ENCODE measurements around the gene SFXN4.
A peak's percentile ranks its signal among the peaks of the same experiment; 100 is the strongest.
"Not testable (repeated sequence)": the region's sequence is repeated elsewhere in the genome, so short reads cannot be mapped to it uniquely, and the experiment has no call there.

Gene SFXN4

GRCh38 chr10:119190353-119190752, 24.8 kb upstream of the SFXN4 start:
- DNase-seq (ENCODE audit: low spot score): no peak

GRCh38 chr10:119189811-119190282, 24.3 kb upstream of the SFXN4 start:
- DNase-seq (ENCODE audit: low spot score): no peak

GRCh38 chr10:119183664-119184412, 18.3 kb upstream of the SFXN4 start:
- DNase-seq (ENCODE audit: low spot score): no peak

GRCh38 chr10:119180850-119181400, 15.4 kb upstream of the SFXN4 start:
- DNase-seq (ENCODE audit: low spot score): not testable (repeated sequence)

- DNase-seq (ENCODE audit: low spot score): peak; percentile 89
Measured at GRCh38 chr10:119178372-119179119, 13.0 kb upstream of the SFXN4 start, which contains the start of gene PRDX3. TSS of gene PRDX3 (minus strand) at chr10:119178812. CDS start at chr10:119178790, 22 bp downstream.

GRCh38 chr10:119177708-119178371, 12.3 kb upstream of the SFXN4 start:
- DNase-seq (ENCODE audit: low spot score): no peak

GRCh38 chr10:119176166-119176565, 10.7 kb upstream of the SFXN4 start:
- DNase-seq (ENCODE audit: low spot score): no peak

GRCh38 chr10:119174109-119174508, 8.6 kb upstream of the SFXN4 start:
- no peak for DNase-seq (ENCODE audit: low spot score)

- no peak for DNase-seq (ENCODE audit: low spot score)
Measured at GRCh38 chr10:119167041-119167440, 1.5 kb upstream of the SFXN4 start.

GRCh38 chr10:119166564-119166963, 1.1 kb upstream of the SFXN4 start:
- DNase-seq (ENCODE audit: low spot score): no peak

- no peak for DNase-seq (ENCODE audit: low spot score)
Measured at GRCh38 chr10:119166118-119166500, 595 bp upstream of the SFXN4 start.

- DNase-seq (ENCODE audit: low spot score): no peak
Measured at GRCh38 chr10:119162452-119163092, 2.9 kb downstream of the SFXN4 start.

- DNase-seq (ENCODE audit: low spot score): no peak
Measured at GRCh38 chr10:119161680-119162451, 3.6 kb downstream of the SFXN4 start.

- no peak for DNase-seq (ENCODE audit: low spot score)
Measured at GRCh38 chr10:119159332-119159731, 6.2 kb downstream of the SFXN4 start.

- DNase-seq (ENCODE audit: low spot score): no peak
Measured at GRCh38 chr10:119153661-119154060, 11.9 kb downstream of the SFXN4 start.

GRCh38 chr10:119153041-119153440, 12.5 kb downstream of the SFXN4 start:
- DNase-seq (ENCODE audit: low spot score): no peak

- not testable (repeated sequence) for DNase-seq (ENCODE audit: low spot score)
Measured at GRCh38 chr10:119151601-119152000, 13.9 kb downstream of the SFXN4 start.

- DNase-seq (ENCODE audit: low spot score): no peak
Measured at GRCh38 chr10:119149729-119150128, 15.8 kb downstream of the SFXN4 start.

GRCh38 chr10:119149157-119149556, 16.4 kb downstream of the SFXN4 start:
- no peak for DNase-seq (ENCODE audit: low spot score)

GRCh38 chr10:119143657-119144056, 21.9 kb downstream of the SFXN4 start:
- DNase-seq (ENCODE audit: low spot score): no peak

GRCh38 chr10:119140603-119141245, 24.8 kb downstream of the SFXN4 start:
- no peak for DNase-seq (ENCODE audit: low spot score)

Data from germinal center (tissue), 1 donor.